Measurements from ENCODE around the gene SLC30A5.
"Not testable (repeated sequence)": the region's sequence is repeated elsewhere in the genome, so short reads cannot be mapped to it uniquely, and the experiment has no call there.

The SLC30A5 gene

DNA sequence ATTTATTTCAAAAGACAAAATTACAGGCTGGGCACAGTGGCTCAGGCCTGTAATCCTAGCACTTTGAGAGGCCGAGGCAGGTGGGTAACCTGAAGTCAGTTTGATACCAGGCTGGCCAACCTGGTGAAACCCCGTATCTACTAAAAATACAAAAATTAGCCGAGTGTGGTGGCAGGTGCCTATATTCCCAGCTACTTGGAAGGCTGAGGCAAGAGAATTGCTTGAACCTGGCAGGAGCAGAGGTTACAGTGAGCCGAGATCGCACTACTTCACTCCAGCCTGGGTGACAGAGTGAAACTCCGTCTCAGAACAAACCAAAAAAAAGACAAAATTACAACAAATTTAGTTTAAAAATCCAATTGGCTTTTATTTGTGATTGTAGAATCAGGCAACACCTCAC, 14.3 kb upstream of the SLC30A5 start:
- TF ChIP-seq, protein P1, sequence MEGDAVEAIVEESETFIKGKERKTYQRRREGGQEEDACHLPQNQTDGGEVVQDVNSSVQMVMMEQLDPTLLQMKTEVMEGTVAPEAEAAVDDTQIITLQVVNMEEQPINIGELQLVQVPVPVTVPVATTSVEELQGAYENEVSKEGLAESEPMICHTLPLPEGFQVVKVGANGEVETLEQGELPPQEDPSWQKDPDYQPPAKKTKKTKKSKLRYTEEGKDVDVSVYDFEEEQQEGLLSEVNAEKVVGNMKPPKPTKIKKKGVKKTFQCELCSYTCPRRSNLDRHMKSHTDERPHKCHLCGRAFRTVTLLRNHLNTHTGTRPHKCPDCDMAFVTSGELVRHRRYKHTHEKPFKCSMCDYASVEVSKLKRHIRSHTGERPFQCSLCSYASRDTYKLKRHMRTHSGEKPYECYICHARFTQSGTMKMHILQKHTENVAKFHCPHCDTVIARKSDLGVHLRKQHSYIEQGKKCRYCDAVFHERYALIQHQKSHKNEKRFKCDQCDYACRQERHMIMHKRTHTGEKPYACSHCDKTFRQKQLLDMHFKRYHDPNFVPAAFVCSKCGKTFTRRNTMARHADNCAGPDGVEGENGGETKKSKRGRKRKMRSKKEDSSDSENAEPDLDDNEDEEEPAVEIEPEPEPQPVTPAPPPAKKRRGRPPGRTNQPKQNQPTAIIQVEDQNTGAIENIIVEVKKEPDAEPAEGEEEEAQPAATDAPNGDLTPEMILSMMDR (IDR thresholded peaks at IDR 0.05; ENCODE audit: unreplicated experiment in 3 of 3) = no peak
- H3K27ac Mint-ChIP-seq = no peak overlapping the region
- H3K27me3 Mint-ChIP-seq (ENCODE audit: low read depth) = no peaks in the 10 kb centered on the region
- no peaks in the 10 kb centered on the region for H3K4me1 Mint-ChIP-seq
- no peak overlapping the region for H3K4me3 Mint-ChIP-seq
- H3K9me3 Mint-ChIP-seq = no peaks in the 10 kb centered on the region
- H3K36me3 Mint-ChIP-seq (ENCODE audit: low read depth) = no peaks in the 10 kb centered on the region

DNA sequence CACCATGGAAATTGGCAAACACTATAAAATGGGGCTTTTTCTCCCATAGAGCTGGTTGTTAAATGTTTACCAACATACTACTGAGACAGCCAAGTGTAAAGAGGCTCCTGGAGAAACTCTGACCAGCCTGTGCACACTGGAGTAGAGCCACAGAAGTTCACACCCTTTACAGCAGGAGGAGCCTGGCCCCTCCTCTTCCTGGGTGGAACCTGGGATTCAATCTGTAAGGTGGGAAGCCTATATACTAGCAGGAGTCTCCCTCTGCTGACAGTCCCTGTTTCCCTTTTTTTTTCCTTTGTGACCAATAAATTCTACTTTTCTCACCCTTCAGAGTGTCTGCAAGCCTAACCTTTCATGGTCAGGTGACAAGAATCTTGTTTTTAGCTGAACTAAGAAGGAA, 10.4 kb upstream of the SLC30A5 start:
- Mint-ChIP-seq H3K27me3 (ENCODE audit: low read depth) (no peaks in the 10 kb centered on the region), H3K4me1 (no peaks in the 10 kb centered on the region)

DNA sequence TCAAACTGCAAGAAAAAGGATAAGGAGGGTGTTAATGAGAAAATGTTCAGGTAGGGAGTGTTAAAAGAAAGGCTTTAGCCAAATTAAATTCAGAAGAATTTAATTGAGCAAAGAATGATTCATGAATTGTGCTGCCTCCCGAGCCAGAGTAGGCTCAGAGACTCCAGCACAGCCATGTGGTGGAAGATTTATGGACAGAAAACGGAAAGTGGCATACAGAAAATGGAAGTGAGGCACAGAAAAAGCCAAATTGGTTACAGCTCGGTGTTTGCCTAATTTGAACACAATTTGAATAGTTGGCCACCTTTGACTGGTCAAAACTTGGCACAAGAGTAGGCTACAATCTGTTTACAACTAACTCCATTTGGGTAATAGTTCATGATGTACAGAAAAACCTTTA, 9.6 kb upstream of the SLC30A5 start:
- Mint-ChIP-seq H3K4me1 (no peaks in the 10 kb centered on the region), H3K36me3 (ENCODE audit: low read depth) (no peaks in the 10 kb centered on the region), H3K9me3 (no peaks in the 10 kb centered on the region), H3K4me3 (no peak overlapping the region), H3K27me3 (ENCODE audit: low read depth) (no peaks in the 10 kb centered on the region), H3K27ac (no peak overlapping the region)
- TF ChIP-seq, protein P1 (IDR thresholded peaks at IDR 0.05; ENCODE audit: unreplicated experiment in 3 of 3) = no peak

More for the DNA sequence above, 10.4 kb upstream of the SLC30A5 start:
- H3K9me3 Mint-ChIP-seq = no peaks in the 10 kb centered on the region
- H3K27ac Mint-ChIP-seq = no peak overlapping the region
- H3K4me3 Mint-ChIP-seq = no peak overlapping the region
- no peaks in the 10 kb centered on the region for H3K36me3 Mint-ChIP-seq (ENCODE audit: low read depth)
- TF ChIP-seq, protein P1 (IDR thresholded peaks at IDR 0.05; ENCODE audit: unreplicated experiment in 3 of 3) = no peak

DNA sequence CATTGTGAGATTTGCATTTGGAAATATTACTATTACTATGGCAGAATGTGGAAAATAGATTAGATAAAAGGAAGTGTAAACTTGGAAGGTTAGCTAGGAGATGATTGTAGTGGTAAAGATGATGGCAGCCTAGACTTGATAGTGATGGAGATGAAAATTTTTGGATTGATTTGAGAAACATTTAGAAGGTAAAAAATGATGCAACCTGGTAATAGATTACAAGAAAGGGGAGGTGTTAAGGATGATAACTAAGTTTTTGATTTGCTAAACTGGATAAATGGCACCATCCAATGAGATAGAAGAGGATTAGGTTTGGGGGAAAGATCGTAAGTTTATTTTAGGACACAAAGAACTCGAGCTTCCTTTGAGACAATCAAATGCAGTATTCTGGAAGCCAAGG, 8.9 kb upstream of the SLC30A5 start:
- no peak overlapping the region for H3K27ac Mint-ChIP-seq
- no peaks in the 10 kb centered on the region for H3K27me3 Mint-ChIP-seq (ENCODE audit: low read depth)
- H3K36me3 Mint-ChIP-seq (ENCODE audit: low read depth) = no peaks in the 10 kb centered on the region
- H3K4me3 Mint-ChIP-seq = no peak overlapping the region
- H3K9me3 Mint-ChIP-seq = no peaks in the 10 kb centered on the region
- no peaks in the 10 kb centered on the region for H3K4me1 Mint-ChIP-seq
- TF ChIP-seq, protein P1 (IDR thresholded peaks at IDR 0.05; ENCODE audit: unreplicated experiment in 3 of 3) = no peak

DNA sequence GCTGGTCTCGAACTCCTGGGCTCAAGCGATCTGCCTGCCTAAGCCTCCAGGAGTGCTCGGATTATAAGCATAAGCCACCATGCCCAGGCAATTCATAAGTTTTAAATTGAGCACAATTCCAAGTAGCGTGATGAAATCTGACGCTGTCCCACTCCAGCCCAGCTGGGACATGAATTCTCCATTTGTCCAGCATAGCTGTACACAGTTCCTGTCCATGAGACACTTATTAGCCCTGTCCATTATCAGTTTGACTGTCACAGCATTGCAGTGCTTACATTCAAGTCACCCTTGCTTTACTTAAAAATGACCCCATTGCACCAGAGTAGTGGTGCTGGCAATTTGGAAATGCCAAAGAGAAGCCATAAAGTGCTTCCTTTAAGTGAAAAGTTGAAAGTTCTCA, 7.6 kb upstream of the SLC30A5 start:
- Mint-ChIP-seq H3K27me3 (ENCODE audit: low read depth) (no peaks in the 10 kb centered on the region), H3K4me3 (no peak overlapping the region), H3K27ac (no peak overlapping the region), H3K4me1 (no peaks in the 10 kb centered on the region), H3K36me3 (ENCODE audit: low read depth) (no peaks in the 10 kb centered on the region), H3K9me3 (no peaks in the 10 kb centered on the region)
- TF ChIP-seq, protein P1 (IDR thresholded peaks at IDR 0.05; ENCODE audit: unreplicated experiment in 3 of 3) = no peak

DNA sequence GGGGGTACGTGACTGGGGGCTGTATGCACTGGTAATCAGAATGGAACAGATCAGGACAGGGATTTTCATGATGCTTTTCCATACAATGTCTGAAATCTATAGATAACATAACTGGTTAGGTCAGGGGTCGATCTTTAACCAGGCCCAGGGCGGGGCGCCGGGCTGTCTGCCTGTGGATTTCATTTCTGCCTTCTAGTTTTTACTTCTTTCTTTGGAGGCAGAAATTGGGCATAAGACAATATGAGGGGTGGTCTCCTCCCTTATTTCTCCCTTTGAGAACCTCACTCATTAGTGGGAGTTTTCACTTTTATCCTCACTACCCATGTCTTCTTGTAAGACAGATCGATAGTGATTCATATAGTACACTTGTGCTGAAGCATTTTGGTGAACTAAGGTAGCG, 5.8 kb upstream of the SLC30A5 start:
- H3K9me3 Mint-ChIP-seq; H3K36me3 Mint-ChIP-seq (ENCODE audit: low read depth); H3K27me3 Mint-ChIP-seq (ENCODE audit: low read depth); H3K4me1 Mint-ChIP-seq; H3K4me3 Mint-ChIP-seq; H3K27ac Mint-ChIP-seq: not testable (repeated sequence)
